Amniotic epithelial cell (primary cell): Measurements from ENCODE around the gene TFAP2B.

Experiments
- DNase-seq: peaks from one replicate; pipeline ENCODE4 v3.0.0-alpha.2; 2010; ENCODE audit warnings: low read depth

The TFAP2B gene

GRCh38 chr6:50825375-50826036 is 6.8 kb downstream of the TFAP2B start:
- DNase-seq: no peak

- no peak for DNase-seq
These were observed 7.5 kb downstream of the TFAP2B start for GRCh38 chr6:50826037-50826761.

- DNase-seq: no peak
These were observed 8.1 kb downstream of the TFAP2B start for GRCh38 chr6:50826803-50827202.

GRCh38 chr6:50829049-50829448 is 10.4 kb downstream of the TFAP2B start:
- no peak for DNase-seq

GRCh38 chr6:50829898-50830444 is 11.3 kb downstream of the TFAP2B start:
- no peak for DNase-seq

GRCh38 chr6:50831186-50831585 is 12.5 kb downstream of the TFAP2B start:
- DNase-seq: no peak

GRCh38 chr6:50832912-50833311 is 14.2 kb downstream of the TFAP2B start:
- no peak for DNase-seq

GRCh38 chr6:50834929-50835410 is 16.3 kb downstream of the TFAP2B start:
- DNase-seq: no peak

GRCh38 chr6:50836231-50836630 is 17.6 kb downstream of the TFAP2B start:
- DNase-seq: no peak

GRCh38 chr6:50837589-50838445 is 19.1 kb downstream of the TFAP2B start:
- no peak for DNase-seq

- DNase-seq: no peak
These were observed 21.6 kb downstream of the TFAP2B start for GRCh38 chr6:50840112-50840810.

- no peak for DNase-seq
These were observed 22.1 kb downstream of the TFAP2B start for GRCh38 chr6:50840811-50841192.

GRCh38 chr6:50842446-50842845 is 23.8 kb downstream of the TFAP2B start:
- DNase-seq: no peak

- DNase-seq: no peak
These were observed 24.3 kb downstream of the TFAP2B start for GRCh38 chr6:50842861-50843384.

- no peak for DNase-seq
These were observed 25.2 kb downstream of the TFAP2B start for GRCh38 chr6:50843842-50844241.

- no peak for DNase-seq
These were observed 26.9 kb downstream of the TFAP2B start for GRCh38 chr6:50845499-50846143.

- DNase-seq: no peak
These were observed 27.6 kb downstream of the TFAP2B start for GRCh38 chr6:50846144-50846851.

GRCh38 chr6:50846852-50847155 is 28.1 kb downstream of the TFAP2B start:
- no peak for DNase-seq

- no peak for DNase-seq
These were observed 29.4 kb downstream of the TFAP2B start for GRCh38 chr6:50847890-50848594.
